K562 (cell line): ENCODE results near the gene C19orf47. TPM values are rescaled to one million over a fixed set of nuclear protein-coding genes. Genes with fewer than 3 reads are reported as not detected.

Experiments used
- ATAC-seq: fragments of 200-7000 bp; cut with Tn5 transposase; 3 replicates; pipeline ENCODE4 v1.9.1; 2020; ENCODE audit warnings: moderate library complexity
- BruUV-seq: library from RNA; stranded (reverse); fragments of 400-500 nt; replicated peaks from 2 replicates; lab custom pipeline; 2021; lab: Mats Ljungman, UMichigan
- CTCF ChIA-PET: fragments of 300-600 bp; formaldehyde crosslinking; extraction: SDS; loops from one replicate; lab custom pipeline; 2021; ENCODE audit warnings: low intra/inter-chr PET ratio; lab: Yijun Ruan, JAX
- POLR2A ChIA-PET: fragments of 300-600, 350-650 bp; sonication (Branson Sonifier 250); formaldehyde crosslinking; extraction: SDS; loops from one replicate; lab custom pipeline; 2021; ENCODE audit warnings: antibody characterized with exemption, inconsistent platforms; lab: Yijun Ruan, JAX
- DNase-seq, 4 experiments: peaks; one replicate each; pipeline versions ENCODE4 v3.0.0 to v3.0.0-alpha.2; 2011 to 2018; ENCODE audit warnings: low spot score in 3 of 4, mixed read lengths in 3 of 4; ENCODE audit errors: extremely low read depth in 1 of 4
- FAIRE-seq: peaks from 2 replicates; lab custom pipeline; 2011; peaks lifted over from hg19 to GRCh38; lab: Jason Lieb, UNC
- H2AFZ ChIP-seq: 2 replicates; pipeline ENCODE4 v1.6.0; 2011; ENCODE audit warnings: low read depth, low read length, control low read depth, inconsistent platforms
- H3K27ac ChIP-seq: fragments of 200-600 bp; 3 replicates; pipeline ENCODE4 v1.8.0; 2011; ENCODE audit warnings: low read depth, mild to moderate bottlenecking, control low read depth, inconsistent platforms, low read length, moderate library complexity, mixed read lengths; ENCODE audit errors: extremely low read depth
- H3K27me3 ChIP-seq, 2 experiments: fragments of 300-600 bp in 1 of 2; 2 replicates in 1 of 2; 3 replicates in 1 of 2; pipeline versions ENCODE4 v1.6.0 to v1.8.0; 2011; ENCODE audit warnings: inconsistent platforms in 2 of 2, low read length in 2 of 2, mild to moderate bottlenecking in 1 of 2, mixed read lengths in 1 of 2, moderate library complexity in 1 of 2; ENCODE audit not compliant: control insufficient read depth in 2 of 2, insufficient read depth in 2 of 2
- H3K36me3 ChIP-seq: fragments of 300-600 bp; 3 replicates; pipeline ENCODE4 v1.8.0; 2011; ENCODE audit warnings: mild to moderate bottlenecking, low read length, inconsistent platforms; ENCODE audit not compliant: control insufficient read depth, insufficient read depth
- H3K4me1 ChIP-seq, 2 experiments: fragments of 200-600 bp in 1 of 2; replicated peaks in 1 of 2; 2 replicates in 1 of 2; 3 replicates in 1 of 2; pipeline versions ENCODE4 v1.5.1 to v1.8.0; 2011; ENCODE audit warnings: inconsistent platforms in 2 of 2, low read length in 2 of 2, mild to moderate bottlenecking in 1 of 2, mixed read lengths in 1 of 2, moderate library complexity in 1 of 2; ENCODE audit not compliant: control insufficient read depth in 2 of 2, insufficient read depth in 2 of 2
- H3K4me2 ChIP-seq: 2 replicates; pipeline ENCODE4 v1.6.1; 2011; ENCODE audit warnings: low read length, control low read depth, inconsistent platforms, mixed read lengths; ENCODE audit not compliant: insufficient read depth
- H3K4me3 ChIP-seq: fragments of 200-600 bp; sonication (generic), shearing (Covaris generic); 2 replicates; pipeline ENCODE4 v1.5.1; 2016; ENCODE audit warnings: control low read depth, inconsistent platforms
- H3K79me2 ChIP-seq: fragments of 200-600 bp; 3 replicates; pipeline ENCODE4 v1.8.0; 2011; ENCODE audit warnings: low read length, inconsistent platforms; ENCODE audit not compliant: control insufficient read depth, insufficient read depth
- H3K9ac ChIP-seq, 2 experiments: 2 replicates each; pipeline versions ENCODE4 v1.6.0 to v1.6.1; 2011; ENCODE audit warnings: low read depth in 2 of 2, low read length in 2 of 2, control low read depth in 1 of 2, inconsistent platforms in 1 of 2, mild to moderate bottlenecking in 1 of 2, mixed read lengths in 1 of 2; ENCODE audit not compliant: insufficient read depth in 1 of 2
- H3K9me1 ChIP-seq: one replicate; pipeline ENCODE4 v1.6.0; 2011; ENCODE audit warnings: inconsistent platforms, mild to moderate bottlenecking, low read length, moderate library complexity; ENCODE audit not compliant: control insufficient read depth, insufficient read depth
- H3K9me3 ChIP-seq: replicated peaks from 2 replicates; pipeline ENCODE4 v1.5.1; 2011; ENCODE audit warnings: low read depth, low read length, inconsistent platforms; ENCODE audit not compliant: control insufficient read depth, insufficient read depth
- H4K20me1 ChIP-seq: replicated peaks from 2 replicates; pipeline ENCODE4 v1.6.1; 2011; ENCODE audit warnings: low read length, inconsistent platforms, mixed read lengths; ENCODE audit not compliant: control insufficient read depth, insufficient read depth
- ETV6 ChIP-seq, 3 experiments: fragments of 150-350 bp in 1 of 3; sonication (generic) in 1 of 3; formaldehyde crosslinking in 1 of 3; IDR thresholded peaks; 2 replicates each; pipeline versions ENCODE4 v1.6.1 to v1.8.0; 2014 to 2022; ENCODE audit warnings: borderline replicate concordance in 2 of 3, low read depth in 2 of 3, antibody characterized with exemption in 1 of 3, low read length in 1 of 3, mild to moderate bottlenecking in 1 of 3, missing genetic modification reagents in 1 of 3
- FOXA1 ChIP-seq: fragments of 450-650 bp; IDR thresholded peaks from 2 replicates; pipeline ENCODE4 v1.6.1; 2016; ENCODE audit warnings: mild to moderate bottlenecking, borderline replicate concordance
- NFIC ChIP-seq: fragments of 450-650 bp; IDR thresholded peaks from 2 replicates; pipeline ENCODE4 v1.6.1; 2017; ENCODE audit warnings: mild to moderate bottlenecking, inconsistent platforms
- POLR2B ChIP-seq: fragments of 450-650 bp; IDR thresholded peaks from 2 replicates; pipeline ENCODE4 v1.6.1; 2018; ENCODE audit warnings: low read depth; ENCODE audit not compliant: partially characterized antibody
- POLR3G ChIP-seq: IDR thresholded peaks from 2 replicates; pipeline ENCODE4 v1.6.1; 2011; ENCODE audit not compliant: insufficient read length, insufficient replicate concordance; ENCODE audit errors: extremely low read depth
- WGBS: fragments of 100-300 bp; shearing (Covaris generic); methylation state at CpG from one replicate; pipeline ENCODE4 v1.1.6; 2016; ENCODE audit warnings: low coverage, mixed read lengths; ENCODE audit not compliant: insufficient coverage; ENCODE audit errors: missing lambda C conversion rate; 5-methylcytosine and 5-hydroxymethylcytosine counted together
- in situ Hi-C: fragments of 300-500 bp; cut with MboI; formaldehyde crosslinking; loops from 4 replicates; pipeline ENCODE4 v1.15.0; 2018; ENCODE audit warnings: inconsistent platforms, mixed read lengths
- intact Hi-C: fragments of 100-400 bp; cut with micrococcal nuclease; formaldehyde crosslinking; loops from 2 replicates; pipeline ENCODE4 v1.14.2; 2022
- polyA plus RNA-seq, 8 experiments: library from polyadenylated mRNA; depleted of rRNA in 4 of 8; stranded (reverse) in 5 of 8; unstranded in 3 of 8; fragments of >200 nt; fragmentation: Nextera tagmentation in 2 of 8; fragmentation: Illumina TruSeq in 1 of 8; extraction: Ambion mirVana in 2 of 8; extraction: Trizol in 1 of 8; gene quantifications; 2 replicates each; pipeline versions ENCODE4 v1.2.1 to v1.2.3, GENCODE V29; 2011 to 2014; ENCODE audit warnings: inconsistent platforms in 1 of 8, missing spikeins in 1 of 8
- total RNA-seq, 7 experiments: library from RNA; depleted of rRNA in 6 of 7; stranded (reverse); fragments of >200 nt in 6 of 7; fragmentation: Illumina TruSeq in 2 of 7; extraction: Trizol in 2 of 7; gene quantifications; 2 replicates each; pipeline versions ENCODE4 v1.2.1 to v1.2.3, GENCODE V29; 2011 to 2021; ENCODE audit warnings: low replicate concordance in 1 of 7
- TF ChIP-seq, protein P1 (sequence below): fragments of 450-650 bp; IDR thresholded peaks from 2 replicates; pipeline ENCODE4 v1.6.1; 2018; ENCODE audit warnings: mild to moderate bottlenecking, low read depth; ENCODE audit not compliant: partially characterized antibody

The C19orf47 gene
- total and polyA plus RNA-seq, 9 of the 15 experiments (the other 6 are each of a cell fraction or from before 2014, with no cell fraction given): 0.08 to 26.1 (median 14.7) TPM

DNA sequence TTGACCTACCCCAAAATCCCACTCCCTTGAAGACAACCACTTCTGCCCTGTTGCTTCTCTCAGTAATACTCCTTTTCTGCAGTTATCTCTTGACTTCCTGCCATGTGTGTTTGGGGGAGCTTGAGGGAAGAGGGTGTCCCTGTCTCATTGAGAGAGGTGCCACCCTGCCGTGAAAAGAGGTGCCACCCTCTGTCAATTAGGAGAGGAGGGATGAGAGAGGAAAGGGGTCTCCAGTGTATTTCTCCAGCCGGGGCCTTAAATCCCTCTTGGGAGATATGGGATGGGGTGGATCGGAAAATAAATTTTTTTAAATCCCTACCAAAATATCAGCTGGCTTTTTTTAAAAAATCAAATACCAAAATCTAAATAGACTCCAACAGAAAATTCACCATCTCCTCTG is 16.8 kb upstream of the C19orf47 start:
- TF ChIP-seq POLR3G (no peak), POLR2B (no peak), ETV6 (IDR thresholded peaks at IDR 0.05; ENCODE audit: borderline replicate concordance in 1 of 2, low read depth in 2 of 2, low read length in 1 of 2) (no peak), ETV6 (CRISPR knock-in tag; IDR thresholded peaks at IDR 0.05; ENCODE audit: borderline replicate concordance) (no peak), NFIC (no peak), FOXA1 (no peak)
- TF ChIP-seq, protein P1, sequence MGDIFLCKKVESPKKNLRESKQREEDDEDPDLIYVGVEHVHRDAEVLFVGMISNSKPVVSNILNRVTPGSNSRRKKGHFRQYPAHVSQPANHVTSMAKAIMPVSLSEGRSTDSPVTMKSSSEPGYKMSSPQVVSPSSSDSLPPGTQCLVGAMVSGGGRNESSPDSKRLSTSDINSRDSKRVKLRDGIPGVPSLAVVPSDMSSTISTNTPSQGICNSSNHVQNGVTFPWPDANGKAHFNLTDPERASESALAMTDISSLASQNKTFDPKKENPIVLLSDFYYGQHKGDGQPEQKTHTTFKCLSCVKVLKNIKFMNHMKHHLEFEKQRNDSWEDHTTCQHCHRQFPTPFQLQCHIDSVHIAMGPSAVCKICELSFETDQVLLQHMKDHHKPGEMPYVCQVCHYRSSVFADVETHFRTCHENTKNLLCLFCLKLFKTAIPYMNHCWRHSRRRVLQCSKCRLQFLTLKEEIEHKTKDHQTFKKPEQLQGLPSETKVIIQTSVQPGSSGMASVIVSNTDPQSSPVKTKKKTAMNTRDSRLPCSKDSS: no peak
- peaks cover 35 to 51% of the 10 kb centered on the region in 2 experiments for H3K4me1 ChIP-seq
- H3K9ac ChIP-seq: peak overlapping the region in 1 of 2 experiments; percentile 67; a peak in 1 of 4 replicates
- no peaks in the 10 kb centered on the region for H3K9me1 ChIP-seq
- H3K36me3 ChIP-seq: peaks cover 30% of the 10 kb centered on the region; the same call in 2 of the 3 replicates
- H3K9me3 ChIP-seq: no peaks in the 10 kb centered on the region
- DNase-seq (no peak), FAIRE-seq (no peak), ATAC-seq (no peak)
- H3K4me2 ChIP-seq: peak overlapping the region; percentile 87
- peaks cover 12% of the 10 kb centered on the region; the same call in 2 of the 3 replicates for H3K79me2 ChIP-seq
- H3K27me3 ChIP-seq: no peaks in the 10 kb centered on the region
- in situ Hi-C loops: no loop called here
- peak overlapping the region; percentile 79; the same call in 1 of the 3 replicates for H3K27ac ChIP-seq
- H2AFZ ChIP-seq: peak overlapping the region; percentile 96
- 41% methylated on average over 3 of the region's 3 CpGs for WGBS
- ChIA-PET CTCF (no interaction called here), POLR2A (interaction anchor here (0.6 to 1.5 kb wide), 4 partner anchors 9 to 31 kb away, joined by 3 read pairs; no protein-coding TSS in a partner anchor)
- intact Hi-C loops: loop anchor here (10.0 kb wide), 1 partner anchor 220 kb away; no protein-coding TSS in a partner anchor
- BruUV-seq: no TSS peak
- peak overlapping the region; percentile 43; the same call in 1 of the 2 replicates for H3K4me3 ChIP-seq
- no peaks in the 10 kb centered on the region for H4K20me1 ChIP-seq
